Hepatocyte (in vitro differentiated cells): ENCODE results near the gene KLHL11. TPM values are rescaled to one million over a fixed set of nuclear protein-coding genes. Genes with fewer than 3 reads are reported as not detected.

ENCODE experiments used
- DNase-seq: peaks from one replicate; pipeline ENCODE4 v3.0.0-alpha.2; 2016; ENCODE audit warnings: low spot score
- H2AFZ ChIP-seq: fragments of 200-600 bp; sonication (generic); 2 replicates; pipeline ENCODE4 v1.6.0; 2016; ENCODE audit warnings: antibody characterized with exemption, mild to moderate bottlenecking
- H3K27ac ChIP-seq: fragments of 200-600 bp; sonication (generic); 2 replicates; pipeline ENCODE4 v1.5.1; 2016; ENCODE audit warnings: mild to moderate bottlenecking
- H3K27me3 ChIP-seq: fragments of 200-600 bp; sonication (generic); 2 replicates; pipeline ENCODE4 v1.6.1; 2016
- H3K36me3 ChIP-seq: fragments of 200-600 bp; sonication (generic); replicated peaks from 2 replicates; pipeline ENCODE4 v1.5.1; 2016; ENCODE audit warnings: low read depth; ENCODE audit not compliant: insufficient read depth
- H3K4me1 ChIP-seq: fragments of 200-600 bp; sonication (generic); 2 replicates; pipeline ENCODE4 v1.5.1; 2016; ENCODE audit warnings: mild to moderate bottlenecking, moderate library complexity; ENCODE audit not compliant: insufficient read depth
- H3K4me2 ChIP-seq: fragments of 200-600 bp; sonication (generic); 2 replicates; pipeline ENCODE4 v1.6.0; 2016
- H3K4me3 ChIP-seq: fragments of 200-600 bp; sonication (generic); 2 replicates; pipeline ENCODE4 v1.5.1; 2016; ENCODE audit warnings: mild to moderate bottlenecking
- H3K79me2 ChIP-seq: fragments of 200-600 bp; sonication (generic); 2 replicates; pipeline ENCODE4 v1.6.0; 2017; ENCODE audit warnings: mild to moderate bottlenecking
- H3K9me2 ChIP-seq: fragments of 200-600 bp; sonication (generic); replicated peaks from 2 replicates; pipeline ENCODE4 v1.6.0; 2017; ENCODE audit warnings: mild to moderate bottlenecking; ENCODE audit not compliant: insufficient read depth
- H3K9me3 ChIP-seq: fragments of 200-600 bp; sonication (generic); 2 replicates; pipeline ENCODE4 v1.5.1; 2016; ENCODE audit warnings: low read depth, mild to moderate bottlenecking
- H4K20me1 ChIP-seq: fragments of 200-600 bp; sonication (generic); 2 replicates; pipeline ENCODE4 v1.6.0; 2016; ENCODE audit warnings: mild to moderate bottlenecking; ENCODE audit not compliant: insufficient read depth, poor library complexity, severe bottlenecking
- CTCF ChIP-seq: fragments of 200-600 bp; sonication (generic); IDR thresholded peaks from 2 replicates; pipeline ENCODE4 v1.5.1; 2016; ENCODE audit warnings: antibody characterized with exemption, mild to moderate bottlenecking; ENCODE audit not compliant: poor library complexity
- EZH2 ChIP-seq: fragments of 200-600 bp; sonication (generic); IDR thresholded peaks from 2 replicates; pipeline ENCODE4 v1.6.1; 2016; ENCODE audit warnings: antibody characterized with exemption, mild to moderate bottlenecking, borderline replicate concordance
- EZH2phosphoT487 ChIP-seq: fragments of 200-600 bp; sonication (generic); IDR thresholded peaks from one replicate; pipeline ENCODE4 v1.6.1; 2018; ENCODE audit warnings: antibody characterized with exemption, mild to moderate bottlenecking, low read depth, moderate library complexity; ENCODE audit not compliant: unreplicated experiment, severe bottlenecking
- WGBS: methylation state at CpG from one replicate; pipeline ENCODE4 v1.1.6; 2016; ENCODE audit warnings: low lambda C conversion rate; ENCODE audit errors: missing lambda C conversion rate; 5-methylcytosine and 5-hydroxymethylcytosine counted together
- polyA plus RNA-seq: library from polyadenylated mRNA; unstranded; fragments of >200 nt; fragmentation: Nextera tagmentation; extraction: Ambion mirVana; gene quantifications from 2 replicates; pipeline ENCODE4 v1.2.1, GENCODE V29; 2016
- total RNA-seq: library from RNA; depleted of rRNA; stranded (reverse); fragments of >200 nt; gene quantifications from 2 replicates; pipeline ENCODE4 v1.2.3, GENCODE V29; 2014

KLHL11 gene
- 21.5 and 25.2 TPM in 2 replicates for total RNA-seq
- 9.0 and 10.0 TPM in 2 replicates for polyA plus RNA-seq

GRCh38 chr17:41864836-41865595 is at the start of gene KLHL11:
KLHL11 (minus strand) TSS chr17:41865423; CDS start chr17:41865370, 53 bp downstream.
- TF ChIP-seq CTCF: no peak
- no peak for TF ChIP-seq EZH2
- no peak for TF ChIP-seq EZH2phosphoT487
- peak within 1 kb of the TSS; percentile 96 for H3K4me2 ChIP-seq
- H3K36me3 ChIP-seq: no peaks in the 10 kb centered on the region
- H3K27me3 ChIP-seq: no peaks in the 10 kb centered on the region
- H3K4me3 ChIP-seq: peak within 1 kb of the TSS; percentile 90
- peaks cover 41% of the 10 kb centered on the region for H4K20me1 ChIP-seq
- DNase-seq: peak; percentile 96
- H2AFZ ChIP-seq: peak within 1 kb of the TSS; percentile 93
- H3K27ac ChIP-seq: peak within 1 kb of the TSS; percentile 94
- no peaks in the 10 kb centered on the region for H3K9me3 ChIP-seq
- under 1% methylated on average over 89 of the region's 90 CpGs for WGBS
- H3K4me1 ChIP-seq: peaks cover 9% of the 10 kb centered on the region
- H3K79me2 ChIP-seq: peaks cover 47% of the 10 kb centered on the region
- H3K9me2 ChIP-seq: no peaks in the 10 kb centered on the region

- Histone ChIP-seq H3K9me2 (no peaks in the 10 kb centered on the region), H2AFZ (no peak overlapping the region), H4K20me1 (peaks cover 53% of the 10 kb centered on the region), H3K9me3 (no peaks in the 10 kb centered on the region), H3K27me3 (no peaks in the 10 kb centered on the region), H3K4me3 (no peak overlapping the region), H3K36me3 (no peaks in the 10 kb centered on the region), H3K27ac (peak overlapping the region; percentile 86), H3K4me1 (peaks cover 49% of the 10 kb centered on the region), H3K79me2 (peaks cover 79% of the 10 kb centered on the region), H3K4me2 (peak overlapping the region; percentile 90)
- no peak for TF ChIP-seq EZH2phosphoT487
- TF ChIP-seq EZH2: no peak
- no peak for TF ChIP-seq CTCF
- WGBS: 57% methylated on average over 5 of the region's 5 CpGs
- DNase-seq: no peak
Measured at GRCh38 chr17:41915020-41915419, 49.8 kb upstream of the KLHL11 start.

- peak; percentile 48 for DNase-seq
- Histone ChIP-seq H3K4me1 (peaks cover 43% of the 10 kb centered on the region), H3K79me2 (peaks cover 79% of the 10 kb centered on the region), H3K27ac (peak overlapping the region; percentile 86), H3K27me3 (no peaks in the 10 kb centered on the region), H3K4me2 (peak overlapping the region; percentile 90), H2AFZ (no peak overlapping the region), H4K20me1 (peaks cover 53% of the 10 kb centered on the region), H3K9me3 (no peaks in the 10 kb centered on the region), H3K36me3 (no peaks in the 10 kb centered on the region), H3K9me2 (no peaks in the 10 kb centered on the region), H3K4me3 (no peak overlapping the region)
- TF ChIP-seq EZH2: no peak
- no peak for TF ChIP-seq EZH2phosphoT487
- TF ChIP-seq CTCF: no peak
- WGBS: 56% methylated on average over 6 of the region's 6 CpGs
Measured at GRCh38 chr17:41914358-41914766, 49.1 kb upstream of the KLHL11 start.
